ENCODE results near the gene SLC10A1.

Gene SLC10A1

GRCh38 chr14:69807192-69807591 is 10.2 kb upstream of the SLC10A1 start:
- DNase-seq, result no peak

GRCh38 chr14:69804902-69805301 is 7.9 kb upstream of the SLC10A1 start:
- no peak for DNase-seq

GRCh38 chr14:69803753-69804152 is 6.7 kb upstream of the SLC10A1 start:
- DNase-seq, result no peak

GRCh38 chr14:69798339-69798735 is 1.3 kb upstream of the SLC10A1 start:
- no peak for DNase-seq

- DNase-seq, result no peak
Observed at GRCh38 chr14:69797573-69798338, 715 bp upstream of the SLC10A1 start.

- no peak for DNase-seq
Observed at GRCh38 chr14:69795691-69796090, 1.4 kb downstream of the SLC10A1 start.

GRCh38 chr14:69794791-69795190 is 2.2 kb downstream of the SLC10A1 start:
- no peak for DNase-seq

GRCh38 chr14:69792887-69793421 is 4.1 kb downstream of the SLC10A1 start:
- DNase-seq, result no peak

GRCh38 chr14:69789118-69789640 is 7.9 kb downstream of the SLC10A1 start:
- DNase-seq, result no peak

- no peak for DNase-seq
Observed at GRCh38 chr14:69786603-69787002, 10.4 kb downstream of the SLC10A1 start.

GRCh38 chr14:69784942-69785341 is 12.1 kb downstream of the SLC10A1 start:
- DNase-seq, result no peak

GRCh38 chr14:69780952-69781351 is 16.1 kb downstream of the SLC10A1 start:
- DNase-seq, result no peak

GRCh38 chr14:69780092-69780491 is 16.9 kb downstream of the SLC10A1 start:
- no peak for DNase-seq

GRCh38 chr14:69779088-69779487 is 18.0 kb downstream of the SLC10A1 start:
- no peak for DNase-seq

GRCh38 chr14:69776875-69777453 is 20.1 kb downstream of the SLC10A1 start:
- peak in 1 of 6 experiments; percentile 44 for DNase-seq

GRCh38 chr14:69775012-69775411 is 22.0 kb downstream of the SLC10A1 start:
- peak in 1 of 6 experiments; percentile 22 for DNase-seq

- peak in 1 of 6 experiments; percentile 38 for DNase-seq
Observed at GRCh38 chr14:69773571-69774276, 23.3 kb downstream of the SLC10A1 start.

- DNase-seq, result peak in 1 of 6 experiments; percentile 53
Observed at GRCh38 chr14:69772082-69773017, 24.7 kb downstream of the SLC10A1 start.

- DNase-seq, result no peak
Observed at GRCh38 chr14:69771136-69771535, 25.9 kb downstream of the SLC10A1 start.

- peak in 1 of 6 experiments; percentile 14 for DNase-seq
Observed at GRCh38 chr14:69770559-69770958, 26.5 kb downstream of the SLC10A1 start.

GRCh38 chr14:69769623-69770022 is 27.4 kb downstream of the SLC10A1 start:
- DNase-seq, result peak in 2 of 6 experiments; percentile 5 to 41

GRCh38 chr14:69768873-69769272 is 28.2 kb downstream of the SLC10A1 start:
- no peak for DNase-seq
